ENCODE measurements around the gene AMER2.

DNA sequence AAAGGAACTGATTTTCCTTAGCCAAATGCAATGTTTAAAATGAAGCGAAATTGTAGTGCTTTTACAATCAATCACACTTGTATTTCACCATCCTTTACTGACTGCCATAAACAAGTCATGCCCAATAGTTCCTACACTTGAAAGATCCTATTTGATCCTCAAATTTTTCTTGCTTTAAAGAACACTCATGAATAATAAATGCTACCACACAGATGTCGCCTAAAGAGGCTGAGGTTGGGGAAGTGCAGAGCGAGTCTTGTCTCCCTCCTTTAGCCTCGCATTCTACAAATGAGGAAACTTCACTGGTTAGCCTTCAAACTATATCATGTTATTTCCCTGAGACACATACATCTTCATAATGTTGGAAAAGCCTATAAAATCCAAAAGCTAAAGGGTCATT is 18.7 kb upstream of the AMER2 start:
- TF ChIP-seq POLR2A (IDR thresholded peaks at IDR 0.05), result no peak
- TF ChIP-seq CTCF (IDR thresholded peaks at IDR 0.05 in 8 of 11, conservative IDR thresholded peaks at IDR 0.05 in 3 of 11), result no peak
- TF ChIP-seq POLR2AphosphoS5 (IDR thresholded peaks at IDR 0.05), result no peak
